Caco-2 (cell line): ENCODE results near the gene DLEC1. TPM values are rescaled to one million over a fixed set of nuclear protein-coding genes. Genes with fewer than 3 reads are reported as not detected.

Source experiments
- BruUV-seq: library from RNA; stranded (reverse); fragments of 400-500 nt; replicated peaks from 2 replicates; lab custom pipeline; 2021; lab: Mats Ljungman, UMichigan
- CTCF ChIA-PET: fragments of 300-600 bp; sonication (Branson Sonifier 250); formaldehyde crosslinking; loops from one replicate; lab custom pipeline; 2022; ENCODE audit warnings: antibody characterized with exemption; lab: Charles Lee
- POLR2A ChIA-PET: fragments of 300-600 bp; sonication (Branson Sonifier 250); formaldehyde crosslinking; loops from one replicate; lab custom pipeline; 2022; ENCODE audit warnings: antibody characterized with exemption; lab: Charles Lee
- DNase-seq, 2 experiments: peaks; one replicate each; pipeline versions ENCODE4 v3.0.0 to v3.0.0-alpha.2; 2020 to 2022
- H3K27me3 ChIP-seq: replicated peaks from 2 replicates; pipeline ENCODE4 v1.6.0; 2011; ENCODE audit warnings: low read length; ENCODE audit not compliant: control insufficient read depth, insufficient read depth
- H3K36me3 ChIP-seq: 2 replicates; pipeline ENCODE4 v1.5.1; 2011; ENCODE audit warnings: low read length; ENCODE audit not compliant: control insufficient read depth, insufficient read depth
- H3K4me1 ChIP-seq: fragments of 250-450 bp; sonication (Bioruptor Pico); 2 replicates; pipeline ENCODE4 v1.5.1; 2020; ENCODE audit warnings: mild to moderate bottlenecking
- H3K4me3 ChIP-seq: 2 replicates; pipeline ENCODE4 v1.5.1; 2011; ENCODE audit warnings: low read depth, mild to moderate bottlenecking, control low read depth, low read length
- H3K9me3 ChIP-seq: fragments of 250-450 bp; sonication (Bioruptor Pico); 2 replicates; pipeline ENCODE4 v1.5.1; 2020; ENCODE audit warnings: mild to moderate bottlenecking, moderate library complexity
- H3K27ac Mint-ChIP-seq: one replicate; pipeline ENCODE4 v1.8.0; 2022; ENCODE audit warnings: mixed read lengths; ENCODE audit not compliant: unreplicated experiment
- H3K27me3 Mint-ChIP-seq: one replicate; pipeline ENCODE4 v1.8.0; 2022; ENCODE audit warnings: mixed read lengths; ENCODE audit not compliant: insufficient read depth, unreplicated experiment
- H3K36me3 Mint-ChIP-seq: one replicate; pipeline ENCODE4 v1.8.0; 2022; ENCODE audit warnings: mild to moderate bottlenecking, mixed read lengths; ENCODE audit not compliant: insufficient read depth, unreplicated experiment
- H3K4me1 Mint-ChIP-seq: one replicate; pipeline ENCODE4 v1.8.0; 2022; ENCODE audit warnings: low read depth, mixed read lengths; ENCODE audit not compliant: unreplicated experiment
- H3K4me3 Mint-ChIP-seq: one replicate; pipeline ENCODE4 v1.8.0; 2022; ENCODE audit warnings: mild to moderate bottlenecking, moderate library complexity, mixed read lengths; ENCODE audit not compliant: unreplicated experiment
- H3K9me3 Mint-ChIP-seq: one replicate; pipeline ENCODE4 v1.8.0; 2022; ENCODE audit warnings: mixed read lengths; ENCODE audit not compliant: unreplicated experiment
- CTCF ChIP-seq, 2 experiments: fragments of 200-600 bp in 1 of 2; IDR thresholded peaks; 1 replicate in 1 of 2; 2 replicates in 1 of 2; pipeline versions ENCODE4 v1.5.1 to v1.8.0; 2011 to 2022; ENCODE audit warnings: antibody characterized with exemption in 1 of 2, control low read depth in 1 of 2, inconsistent platforms in 1 of 2, low read depth in 1 of 2, low read length in 1 of 2, mild to moderate bottlenecking in 1 of 2, moderate library complexity in 1 of 2; ENCODE audit not compliant: insufficient read depth in 1 of 2, severe bottlenecking in 1 of 2, unreplicated experiment in 1 of 2
- intact Hi-C: fragments of 100-400 bp; cut with micrococcal nuclease; formaldehyde crosslinking; loops from one replicate; pipeline ENCODE4 v1.10.0; 2022; ENCODE audit not compliant: unreplicated experiment
- total RNA-seq: library from RNA; stranded (reverse); gene quantifications from 2 replicates; pipeline ENCODE4 v1.2.3, GENCODE V29; 2022

The DLEC1 gene
- total RNA-seq, 1 experiment from 2014 or later = 0.11 TPM

- CTCF ChIA-PET = interaction anchor here (1.2 kb wide), 1 partner anchor 54 kb away, joined by 6 read pairs; no protein-coding TSS in a partner anchor
- no peaks in the 10 kb centered on the region for H3K27me3 Mint-ChIP-seq
- Histone ChIP-seq H3K27me3 (no peaks in the 10 kb centered on the region), H3K9me3 (no peaks in the 10 kb centered on the region), H3K4me3 (no peak overlapping the region), H3K36me3 (no peaks in the 10 kb centered on the region), H3K4me1 (peaks cover 24% of the 10 kb centered on the region)
- no peaks in the 10 kb centered on the region for H3K36me3 Mint-ChIP-seq
- no peak for TF ChIP-seq CTCF (IDR thresholded peaks at IDR 0.05; ENCODE audit: insufficient read depth in 1 of 2, low read depth in 1 of 2, low read length in 1 of 2, severe bottlenecking in 1 of 2, unreplicated experiment in 1 of 2)
- H3K9me3 Mint-ChIP-seq = no peaks in the 10 kb centered on the region
- intact Hi-C loops = no loop called here
- H3K4me3 Mint-ChIP-seq = no peak overlapping the region
- peak overlapping the region; percentile 63 for H3K27ac Mint-ChIP-seq
- no peak for DNase-seq
- no TSS peak for BruUV-seq
- POLR2A ChIA-PET = no interaction called here
- H3K4me1 Mint-ChIP-seq = peaks cover 18% of the 10 kb centered on the region
Measured at GRCh38 chr3:38028621-38029361, 10.2 kb upstream of the DLEC1 start.

- H3K27ac Mint-ChIP-seq = peak within 1 kb of the TSS; percentile 63
- CTCF ChIA-PET = interaction anchor here (1.2 kb wide), 1 partner anchor 55 kb away, joined by 6 read pairs; no protein-coding TSS in a partner anchor
- H3K4me3 ChIP-seq = no peak within 1 kb of the TSS
- no peaks in the 10 kb centered on the region for H3K27me3 ChIP-seq
- H3K4me3 Mint-ChIP-seq = no peak within 1 kb of the TSS
- peaks cover 24% of the 10 kb centered on the region for H3K4me1 ChIP-seq
- intact Hi-C loops = no loop called here
- no peaks in the 10 kb centered on the region for H3K9me3 Mint-ChIP-seq
- POLR2A ChIA-PET = no interaction called here
- no peaks in the 10 kb centered on the region for H3K36me3 ChIP-seq
- H3K36me3 Mint-ChIP-seq = no peaks in the 10 kb centered on the region
- TF ChIP-seq CTCF (IDR thresholded peaks at IDR 0.05; ENCODE audit: insufficient read depth in 1 of 2, low read depth in 1 of 2, low read length in 1 of 2, severe bottlenecking in 1 of 2, unreplicated experiment in 1 of 2) = no peak
- H3K9me3 ChIP-seq = no peaks in the 10 kb centered on the region
- H3K4me1 Mint-ChIP-seq = peaks cover 18% of the 10 kb centered on the region
- no peaks in the 10 kb centered on the region for H3K27me3 Mint-ChIP-seq
- DNase-seq = no peak
- no TSS peak for BruUV-seq
Measured at GRCh38 chr3:38029400-38030125, 9.4 kb upstream of the DLEC1 start, which contains the start of gene PLCD1. Gene PLCD1, minus strand, starts transcription at chr3:38029642. Its CDS starts 103 bp downstream, at chr3:38029539.

- no TSS peak for BruUV-seq
- H3K36me3 ChIP-seq = no peaks in the 10 kb centered on the region
- no peaks in the 10 kb centered on the region for H3K27me3 ChIP-seq
- Mint-ChIP-seq H3K27ac (no peak overlapping the region), H3K36me3 (no peaks in the 10 kb centered on the region), H3K4me1 (peaks cover 17% of the 10 kb centered on the region), H3K27me3 (no peaks in the 10 kb centered on the region), H3K4me3 (no peak overlapping the region), H3K9me3 (no peaks in the 10 kb centered on the region)
- H3K9me3 ChIP-seq = no peaks in the 10 kb centered on the region
- no peak for TF ChIP-seq CTCF (IDR thresholded peaks at IDR 0.05; ENCODE audit: insufficient read depth in 1 of 2, low read depth in 1 of 2, low read length in 1 of 2, severe bottlenecking in 1 of 2, unreplicated experiment in 1 of 2)
- intact Hi-C loops = no loop called here
- POLR2A ChIA-PET = no interaction called here
- no peak overlapping the region for H3K4me3 ChIP-seq
- H3K4me1 ChIP-seq = peaks cover 23% of the 10 kb centered on the region
- CTCF ChIA-PET = no interaction called here
- peak in 1 of 2 experiments; percentile 52 for DNase-seq
Measured at GRCh38 chr3:38030126-38031021, 8.6 kb upstream of the DLEC1 start.
